WTC11 (cell line): Measurements from ENCODE around the gene NCKAP5L. TPM values are rescaled to one million over a fixed set of nuclear protein-coding genes. Genes with fewer than 3 reads are reported as not detected.

ENCODE experiments used
- ATAC-seq: fragments of 200-7000 bp; cut with Tn5 transposase; 2 replicates; pipeline ENCODE4 v1.10.0; 2021; ENCODE audit warnings: mild to moderate bottlenecking, moderate library complexity
- CTCF ChIA-PET: fragments of 300-600 bp; sonication (Branson Sonifier 250); formaldehyde crosslinking; loops from one replicate; lab custom pipeline; 2021; ENCODE audit warnings: antibody characterized with exemption; lab: Charles Lee
- POLR2A ChIA-PET: fragments of 350-600 bp; sonication (Branson Sonifier 250); formaldehyde crosslinking; loops from one replicate; lab custom pipeline; 2021; ENCODE audit warnings: antibody characterized with exemption; lab: Charles Lee
- DNase-seq: peaks from one replicate; pipeline ENCODE4 v3.0.0; 2021; ENCODE audit warnings: low spot score
- H3K27ac Mint-ChIP-seq: 2 replicates; pipeline ENCODE4 v1.8.0; 2021; ENCODE audit warnings: mixed read lengths
- H3K27me3 Mint-ChIP-seq: 2 replicates; pipeline ENCODE4 v1.8.0; 2021; ENCODE audit warnings: low read depth, mild to moderate bottlenecking, moderate library complexity, mixed read lengths
- H3K36me3 Mint-ChIP-seq: 2 replicates; pipeline ENCODE4 v1.8.0; 2021; ENCODE audit warnings: mixed read lengths
- H3K4me1 Mint-ChIP-seq: 2 replicates; pipeline ENCODE4 v1.8.0; 2022; ENCODE audit warnings: mixed read lengths
- H3K4me3 Mint-ChIP-seq: 2 replicates; pipeline ENCODE4 v1.8.0; 2021; ENCODE audit warnings: mild to moderate bottlenecking, moderate library complexity, mixed read lengths
- H3K9me3 Mint-ChIP-seq: 2 replicates; pipeline ENCODE4 v1.8.0; 2021; ENCODE audit warnings: mixed read lengths
- AFF4 ChIP-seq: sonication (generic); formaldehyde crosslinking; IDR thresholded peaks from 2 replicates; pipeline ENCODE4 v1.8.1; 2023; ENCODE audit warnings: mild to moderate bottlenecking, missing genetic modification reagents, borderline replicate concordance
- E2F5 ChIP-seq: sonication (generic); formaldehyde crosslinking; IDR thresholded peaks from 2 replicates; pipeline ENCODE4 v1.8.1; 2022; ENCODE audit warnings: mild to moderate bottlenecking, moderate library complexity, missing genetic modification reagents
- ELF4 ChIP-seq: sonication (generic); formaldehyde crosslinking; IDR thresholded peaks from 2 replicates; pipeline ENCODE4 v1.8.1; 2022; ENCODE audit warnings: low read depth, mild to moderate bottlenecking, moderate library complexity, missing genetic modification reagents
- FOXJ3 ChIP-seq: sonication (generic); formaldehyde crosslinking; IDR thresholded peaks from 2 replicates; pipeline ENCODE4 v1.9.0; 2021; ENCODE audit warnings: missing genetic modification reagents, mild to moderate bottlenecking, borderline replicate concordance
- GRHL2 ChIP-seq: fragments of 250-450 bp; sonication (Bioruptor Pico); IDR thresholded peaks from 2 replicates; pipeline ENCODE4 v1.8.0; 2022; ENCODE audit warnings: mild to moderate bottlenecking, moderate library complexity; ENCODE audit not compliant: insufficient replicate concordance, severe bottlenecking
- GTF2I ChIP-seq: fragments of 250-450 bp; sonication (Bioruptor Pico); conservative IDR thresholded peaks from 2 replicates; pipeline ENCODE4 v1.4.0; 2021; ENCODE audit warnings: mild to moderate bottlenecking
- JUN ChIP-seq: sonication (generic); formaldehyde crosslinking; IDR thresholded peaks from 2 replicates; pipeline ENCODE4 v1.8.0; 2023; ENCODE audit warnings: mild to moderate bottlenecking, missing genetic modification reagents
- NFYB ChIP-seq: sonication (generic); formaldehyde crosslinking; conservative IDR thresholded peaks from 2 replicates; pipeline ENCODE4 v1.8.0; 2022; ENCODE audit warnings: low read depth, missing genetic modification reagents
- NR1H2 ChIP-seq: sonication (generic); formaldehyde crosslinking; IDR thresholded peaks from 2 replicates; pipeline ENCODE4 v1.9.0; 2021; ENCODE audit warnings: mild to moderate bottlenecking, moderate library complexity, missing genetic modification reagents
- NR2C2 ChIP-seq: sonication (generic); formaldehyde crosslinking; IDR thresholded peaks from 2 replicates; pipeline ENCODE4 v1.8.0; 2022; ENCODE audit warnings: mild to moderate bottlenecking, missing genetic modification reagents
- PREB ChIP-seq: sonication (generic); formaldehyde crosslinking; IDR thresholded peaks from 2 replicates; pipeline ENCODE4 v1.8.1; 2022; ENCODE audit warnings: mild to moderate bottlenecking, missing genetic modification reagents, moderate library complexity, borderline replicate concordance
- PRRX2 ChIP-seq: fragments of 250-450 bp; sonication (Bioruptor Pico); IDR thresholded peaks from 2 replicates; pipeline ENCODE4 v1.8.0; 2021; ENCODE audit warnings: mild to moderate bottlenecking
- SMAD3 ChIP-seq: sonication (generic); formaldehyde crosslinking; IDR thresholded peaks from 2 replicates; pipeline ENCODE4 v1.8.0; 2022; ENCODE audit warnings: missing genetic modification reagents, mild to moderate bottlenecking, borderline replicate concordance
- SMAD4 ChIP-seq: sonication (generic); formaldehyde crosslinking; IDR thresholded peaks from 2 replicates; pipeline ENCODE4 v1.8.0; 2022; ENCODE audit warnings: mild to moderate bottlenecking, missing genetic modification reagents
- SP1 ChIP-seq: sonication (generic); formaldehyde crosslinking; conservative IDR thresholded peaks from 2 replicates; pipeline ENCODE4 v1.8.1; 2022; ENCODE audit warnings: missing genetic modification reagents
- STAT6 ChIP-seq: sonication (generic); formaldehyde crosslinking; conservative IDR thresholded peaks from 2 replicates; pipeline ENCODE4 v1.8.1; 2023; ENCODE audit warnings: mild to moderate bottlenecking, low read depth, missing genetic modification reagents, moderate library complexity
- TCF7 ChIP-seq: sonication (generic); formaldehyde crosslinking; IDR thresholded peaks from 2 replicates; pipeline ENCODE4 v1.8.0; 2022; ENCODE audit warnings: mild to moderate bottlenecking, low read depth, missing genetic modification reagents, moderate library complexity
- TP53 ChIP-seq: sonication (generic); formaldehyde crosslinking; IDR thresholded peaks from 2 replicates; pipeline ENCODE4 v1.8.1; 2023; ENCODE audit warnings: mild to moderate bottlenecking, missing genetic modification reagents
- ZBTB43 ChIP-seq: sonication (generic); formaldehyde crosslinking; IDR thresholded peaks from 2 replicates; pipeline ENCODE4 v1.8.1; 2023; ENCODE audit warnings: mild to moderate bottlenecking, missing genetic modification reagents
- ZNF219 ChIP-seq: sonication (generic); formaldehyde crosslinking; IDR thresholded peaks from 2 replicates; pipeline ENCODE4 v1.8.0; 2023; ENCODE audit warnings: missing genetic modification reagents, mild to moderate bottlenecking, borderline replicate concordance
- ZNF317 ChIP-seq: sonication (generic); formaldehyde crosslinking; IDR thresholded peaks from 2 replicates; pipeline ENCODE4 v1.8.1; 2023; ENCODE audit warnings: low read depth, mild to moderate bottlenecking, moderate library complexity, missing genetic modification reagents, borderline replicate concordance
- ZNF416 ChIP-seq: fragments of 250-450 bp; sonication (Bioruptor Pico); IDR thresholded peaks from 2 replicates; pipeline ENCODE4 v1.9.0; 2021; ENCODE audit warnings: mild to moderate bottlenecking, inconsistent platforms
- ZNF512 ChIP-seq: sonication (generic); formaldehyde crosslinking; IDR thresholded peaks from 2 replicates; pipeline ENCODE4 v1.8.1; 2022; ENCODE audit warnings: missing genetic modification reagents, borderline replicate concordance
- total RNA-seq: library from RNA; stranded (reverse); gene quantifications from 3 replicates; pipeline ENCODE4 v1.2.3, GENCODE V29; 2021

Gene NCKAP5L
- total RNA-seq, 1 experiment from 2014 or later: 27.8 TPM

GRCh38 chr12:49748800-49749199, 79.4 kb downstream of the NCKAP5L start:
- ChIA-PET POLR2A (no interaction called here), CTCF (interaction anchor here (1.0 to 1.5 kb wide), 3 partner anchors 7 to 15 kb away, joined by 3 to 5 read pairs (median 3); partner anchors contain the start of gene TMBIM6)
- Mint-ChIP-seq H3K27ac (peak overlapping the region; percentile 74; the same call in 1 of the 2 replicates), H3K27me3 (no peaks in the 10 kb centered on the region), H3K36me3 (peaks cover 18% of the 10 kb centered on the region), H3K4me3 (no peak overlapping the region)
- ATAC-seq: no peak
- TF ChIP-seq ZNF416 (CRISPR knock-in tag): no peak
- no peak for TF ChIP-seq AFF4 (CRISPR knock-in tag)
- TF ChIP-seq NFYB (CRISPR knock-in tag): no peak
- TF ChIP-seq SMAD4 (CRISPR knock-in tag): no peak
- no peak for TF ChIP-seq PREB (CRISPR knock-in tag)
- TF ChIP-seq TCF7 (CRISPR knock-in tag): no peak
- no peak for TF ChIP-seq FOXJ3 (CRISPR knock-in tag)
- no peak for TF ChIP-seq ZNF317 (CRISPR knock-in tag)
- TF ChIP-seq STAT6: no peak
- TF ChIP-seq SMAD3: no peak
- no peak for TF ChIP-seq ZNF512 (CRISPR knock-in tag)
- no peak for TF ChIP-seq PRRX2
- no peak for TF ChIP-seq SP1 (CRISPR knock-in tag)
- TF ChIP-seq, all 79 proteins: peak for 0
- H3K9me3 Mint-ChIP-seq: no peaks in the 10 kb centered on the region
- peaks cover 34% of the 10 kb centered on the region for H3K4me1 Mint-ChIP-seq
- DNase-seq: no peak

GRCh38 chr12:49748306-49748705, 79.9 kb downstream of the NCKAP5L start:
- ChIA-PET CTCF (interaction anchor here (1.4 kb wide), 1 partner anchor 15 kb away, joined by 3 read pairs; no protein-coding TSS in a partner anchor), POLR2A (no interaction called here)
- no peaks in the 10 kb centered on the region for H3K27me3 Mint-ChIP-seq
- H3K9me3 Mint-ChIP-seq: no peaks in the 10 kb centered on the region
- no peak overlapping the region for H3K27ac Mint-ChIP-seq
- peaks cover 14% of the 10 kb centered on the region for H3K36me3 Mint-ChIP-seq
- no peak for ATAC-seq
- no peak for DNase-seq
- peaks cover 39% of the 10 kb centered on the region for H3K4me1 Mint-ChIP-seq
- H3K4me3 Mint-ChIP-seq: no peak overlapping the region
- no peak for TF ChIP-seq ELF4 (CRISPR knock-in tag)
- TF ChIP-seq GTF2I: no peak
- no peak for TF ChIP-seq NR1H2 (CRISPR knock-in tag)
- TF ChIP-seq TP53 (CRISPR knock-in tag): no peak
- TF ChIP-seq NR2C2 (CRISPR knock-in tag): no peak
- no peak for TF ChIP-seq ZNF219 (CRISPR knock-in tag)
- no peak for TF ChIP-seq E2F5 (CRISPR knock-in tag)
- no peak for TF ChIP-seq GRHL2 (CRISPR knock-in tag)
- no peak for TF ChIP-seq JUN (CRISPR knock-in tag)
- no peak for TF ChIP-seq ZBTB43 (CRISPR knock-in tag)
